ENCODE measurements around the gene PFDN1. TPM values are rescaled to one million over a fixed set of nuclear protein-coding genes. Genes with fewer than 3 reads are reported as not detected.

Gene PFDN1
- polyA plus RNA-seq, 1 donor (not counting 4 experiments of a cell fraction or from before 2014, with no cell fraction given) = 79.0 TPM

- FAIRE-seq (no peak), DNase-seq (ENCODE audit: low read depth, low spot score) (no peak)
- Histone ChIP-seq H3K27ac (ENCODE audit: control insufficient read depth, insufficient read depth, low read length) (no peak overlapping the region), H3K4me2 (ENCODE audit: control insufficient read depth, extremely low read depth, insufficient read depth, low read depth, low read length) (peak overlapping the region; percentile 69), H3K4me1 (ENCODE audit: control insufficient read depth, extremely low read depth, insufficient read depth, low read length) (peaks cover 80% of the 10 kb centered on the region), H3K9ac (ENCODE audit: control insufficient read depth, extremely low read depth, insufficient read depth, low read length) (no peak overlapping the region), H3K9me3 (ENCODE audit: control insufficient read depth, low read depth, low read length) (no peaks in the 10 kb centered on the region), H4K20me1 (ENCODE audit: control insufficient read depth, extremely low read depth, insufficient read depth, low read length) (peaks cover 19% of the 10 kb centered on the region), H3K4me3 (ENCODE audit: control insufficient read depth in 2 of 3, extremely low read depth in 1 of 3, insufficient read depth in 2 of 3, low read depth in 1 of 3, low read length in 3 of 3) (no peak overlapping the region), H3K79me2 (ENCODE audit: control insufficient read depth, insufficient read depth, low read length) (peaks cover 57% of the 10 kb centered on the region), H2AFZ (ENCODE audit: control insufficient read depth, low read length) (no peak overlapping the region), H3K27me3 (ENCODE audit: control insufficient read depth, extremely low read depth, insufficient read depth, low read length) (no peaks in the 10 kb centered on the region), H3K36me3 (ENCODE audit: control insufficient read depth in 2 of 2, extremely low read depth in 1 of 2, insufficient read depth in 2 of 2, low read length in 2 of 2) (peaks cover 17 to 44% of the 10 kb centered on the region in 2 experiments), H3K9me1 (ENCODE audit: control insufficient read depth, extremely low read depth, insufficient read depth, low read length) (peaks cover 17% of the 10 kb centered on the region)
- TF ChIP-seq CTCF (optimal IDR thresholded peaks at IDR 0.05 in 1 of 3, IDR thresholded peaks at IDR 0.05 in 1 of 3, conservative IDR thresholded peaks at IDR 0.05 in 1 of 3; ENCODE audit: extremely low read depth in 1 of 3, insufficient read depth in 2 of 3, low read length in 3 of 3) = no peak
- TF ChIP-seq EZH2 (IDR thresholded peaks at IDR 0.05; ENCODE audit: low read length) = no peak
- dilution Hi-C loops (cut with MboI; ENCODE audit: extremely low pct_ligation_motif_present, low sequenced_read_pairs) = no loop called here
These were observed 40.0 kb upstream of the PFDN1 start for GRCh38 chr5:140342896-140343295.

GRCh38 chr5:140342287-140342686 is 39.4 kb upstream of the PFDN1 start:
- Histone ChIP-seq H3K79me2 (ENCODE audit: control insufficient read depth, insufficient read depth, low read length) (peaks cover 62% of the 10 kb centered on the region), H3K27me3 (ENCODE audit: control insufficient read depth, extremely low read depth, insufficient read depth, low read length) (no peaks in the 10 kb centered on the region), H3K4me3 (ENCODE audit: control insufficient read depth in 2 of 3, extremely low read depth in 1 of 3, insufficient read depth in 2 of 3, low read depth in 1 of 3, low read length in 3 of 3) (peak overlapping the region in 1 of 3 experiments; percentile 39), H3K27ac (ENCODE audit: control insufficient read depth, insufficient read depth, low read length) (no peak overlapping the region), H2AFZ (ENCODE audit: control insufficient read depth, low read length) (no peak overlapping the region), H3K9me3 (ENCODE audit: control insufficient read depth, low read depth, low read length) (no peaks in the 10 kb centered on the region), H4K20me1 (ENCODE audit: control insufficient read depth, extremely low read depth, insufficient read depth, low read length) (peaks cover 23% of the 10 kb centered on the region), H3K4me1 (ENCODE audit: control insufficient read depth, extremely low read depth, insufficient read depth, low read length) (peaks cover 80% of the 10 kb centered on the region), H3K36me3 (ENCODE audit: control insufficient read depth in 2 of 2, extremely low read depth in 1 of 2, insufficient read depth in 2 of 2, low read length in 2 of 2) (peaks cover 19 to 50% of the 10 kb centered on the region in 2 experiments), H3K9ac (ENCODE audit: control insufficient read depth, extremely low read depth, insufficient read depth, low read length) (peak overlapping the region; percentile 6), H3K9me1 (ENCODE audit: control insufficient read depth, extremely low read depth, insufficient read depth, low read length) (peaks cover 17% of the 10 kb centered on the region), H3K4me2 (ENCODE audit: control insufficient read depth, extremely low read depth, insufficient read depth, low read depth, low read length) (peak overlapping the region; percentile 69)
- DNase-seq (ENCODE audit: low read depth, low spot score) (no peak), FAIRE-seq (no peak)
- dilution Hi-C loops (cut with MboI; ENCODE audit: extremely low pct_ligation_motif_present, low sequenced_read_pairs) = no loop called here
- TF ChIP-seq CTCF (optimal IDR thresholded peaks at IDR 0.05 in 1 of 3, IDR thresholded peaks at IDR 0.05 in 1 of 3, conservative IDR thresholded peaks at IDR 0.05 in 1 of 3; ENCODE audit: extremely low read depth in 1 of 3, insufficient read depth in 2 of 3, low read length in 3 of 3) = no peak

Measured in keratinocyte (primary cell).